Muscle layer of colon (tissue), 2 donors: Measurements from ENCODE around the gene MEIG1.
"Not testable (repeated sequence)": the region's sequence is repeated elsewhere in the genome, so short reads cannot be mapped to it uniquely, and the experiment has no call there.

ENCODE experiments used
- H3K27ac ChIP-seq: one replicate; pipeline ENCODE4 v1.7.0; 2013; ENCODE audit warnings: low read depth, mild to moderate bottlenecking, low read length, moderate library complexity
- H3K27me3 ChIP-seq, 2 donors: one replicate each; pipeline ENCODE4 v1.7.0; 2013; ENCODE audit warnings: low read length in 2 of 2, mild to moderate bottlenecking in 2 of 2; ENCODE audit not compliant: insufficient read depth in 2 of 2, control insufficient read depth in 1 of 2
- H3K36me3 ChIP-seq: one replicate; pipeline ENCODE4 v1.7.0; 2013; ENCODE audit warnings: mild to moderate bottlenecking, low read length; ENCODE audit not compliant: insufficient read depth
- H3K4me1 ChIP-seq: one replicate; pipeline ENCODE4 v1.7.0; 2013; ENCODE audit warnings: mild to moderate bottlenecking, low read length; ENCODE audit not compliant: insufficient read depth
- H3K4me3 ChIP-seq, 2 donors: one replicate each; pipeline ENCODE4 v1.7.0; 2013; ENCODE audit warnings: low read length in 2 of 2, low read depth in 1 of 2, mild to moderate bottlenecking in 1 of 2, moderate library complexity in 1 of 2
- H3K9ac ChIP-seq: one replicate; pipeline ENCODE4 v1.7.0; 2013; ENCODE audit warnings: low read length
- H3K9me3 ChIP-seq: one replicate; pipeline ENCODE4 v1.7.0; 2013; ENCODE audit warnings: mild to moderate bottlenecking, low read length
- donor health status: abdominal sarcoma.
- donor health status: Adenocarcinoma of cecum.

MEIG1 gene

DNA sequence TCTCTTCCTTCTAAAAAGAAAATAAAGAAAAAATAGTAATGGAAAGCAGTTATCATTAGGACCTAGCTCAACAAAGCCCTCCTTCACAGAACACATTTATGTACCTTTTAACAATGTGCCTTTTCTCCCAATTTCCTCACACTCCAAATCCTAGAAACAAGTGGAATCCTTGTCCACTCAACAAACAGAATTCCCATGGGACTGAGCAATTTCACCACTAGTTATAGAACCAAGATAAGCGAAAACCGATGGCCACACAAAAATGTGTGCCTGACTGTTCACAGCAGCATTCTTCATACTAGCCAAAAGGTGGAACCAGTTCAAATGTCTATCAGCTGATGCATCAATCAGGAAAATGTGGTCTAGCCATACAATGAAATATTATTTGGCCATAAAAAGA lies 22.6 kb upstream of the MEIG1 start:
- H3K36me3 ChIP-seq: peaks cover 18% of the 10 kb centered on the region
- no peaks in the 10 kb centered on the region for H3K9me3 ChIP-seq
- no peaks in the 10 kb centered on the region for H3K4me1 ChIP-seq
- H3K27me3 ChIP-seq: no peaks in the 10 kb centered on the region
- no peak overlapping the region for H3K9ac ChIP-seq
- no peak overlapping the region for H3K4me3 ChIP-seq
- H3K27ac ChIP-seq: no peak overlapping the region

DNA sequence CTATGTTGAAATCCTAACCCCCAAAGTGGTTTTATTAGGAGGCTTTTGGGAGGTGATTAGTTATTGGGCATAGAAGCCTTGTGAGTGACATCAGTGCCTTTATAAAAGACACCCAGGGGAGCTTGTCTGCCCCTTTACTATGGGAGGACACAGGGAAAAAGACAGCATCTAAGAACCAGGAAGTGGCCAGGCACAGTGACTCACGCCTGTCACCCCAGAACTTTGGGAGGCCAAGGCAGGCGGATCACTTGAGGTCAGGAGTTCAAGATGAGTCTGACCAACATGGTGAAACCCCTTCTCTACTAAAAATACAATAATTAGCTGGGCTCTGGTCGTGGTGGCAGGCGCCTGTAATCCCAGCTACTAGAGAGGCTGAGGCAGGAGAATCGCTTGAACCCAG lies 20.2 kb upstream of the MEIG1 start:
- not testable (repeated sequence) for H3K36me3 ChIP-seq

DNA sequence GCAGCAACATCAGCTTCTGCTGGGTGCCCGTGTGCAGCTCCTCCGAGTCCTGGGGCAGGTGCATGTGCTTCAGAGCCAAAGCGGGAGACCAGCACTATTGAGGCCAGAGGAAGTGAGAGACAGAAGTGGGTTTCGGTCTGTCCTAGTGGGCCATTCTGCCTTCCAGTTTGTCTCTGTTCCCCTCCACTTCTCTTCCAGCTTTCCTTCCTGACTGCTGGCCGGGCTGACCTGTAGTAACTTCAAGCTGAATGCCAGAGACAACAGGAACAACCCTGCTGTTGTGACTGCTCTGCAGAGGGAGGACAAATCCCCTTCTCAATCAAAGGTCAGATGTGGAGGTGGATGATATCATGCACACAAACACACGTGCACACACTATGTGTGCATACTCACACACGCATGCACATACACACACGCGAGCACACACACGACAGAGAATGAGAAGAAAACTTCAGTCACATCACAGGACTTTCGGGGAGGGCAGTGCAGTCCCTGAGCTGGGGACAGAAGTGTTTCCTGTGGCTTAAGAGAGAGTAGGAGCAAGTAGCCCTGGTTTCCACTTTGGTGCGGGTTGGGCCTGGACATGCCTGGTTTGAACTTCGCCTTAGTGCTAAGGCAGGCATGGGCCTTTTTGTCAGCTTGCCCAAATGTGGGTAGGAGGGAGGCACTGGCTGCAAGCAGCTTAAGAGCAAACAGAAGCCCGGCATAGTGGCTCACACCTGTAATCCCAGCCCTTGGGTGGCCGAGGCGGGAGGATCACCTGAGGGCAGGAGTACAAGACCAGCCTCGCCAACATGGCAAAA lies 16.8 kb upstream of the MEIG1 start:
- not testable (repeated sequence) for H3K9ac ChIP-seq, H3K9me3 ChIP-seq, H3K4me3 ChIP-seq, H3K4me1 ChIP-seq, H3K27me3 ChIP-seq, H3K27ac ChIP-seq
- peaks cover 13% of the 10 kb centered on the region for H3K36me3 ChIP-seq

More for the DNA sequence above, 20.2 kb upstream of the MEIG1 start:
- not testable (repeated sequence) for H3K4me3 ChIP-seq, H3K9ac ChIP-seq, H3K9me3 ChIP-seq, H3K27ac ChIP-seq, H3K27me3 ChIP-seq, H3K4me1 ChIP-seq

DNA sequence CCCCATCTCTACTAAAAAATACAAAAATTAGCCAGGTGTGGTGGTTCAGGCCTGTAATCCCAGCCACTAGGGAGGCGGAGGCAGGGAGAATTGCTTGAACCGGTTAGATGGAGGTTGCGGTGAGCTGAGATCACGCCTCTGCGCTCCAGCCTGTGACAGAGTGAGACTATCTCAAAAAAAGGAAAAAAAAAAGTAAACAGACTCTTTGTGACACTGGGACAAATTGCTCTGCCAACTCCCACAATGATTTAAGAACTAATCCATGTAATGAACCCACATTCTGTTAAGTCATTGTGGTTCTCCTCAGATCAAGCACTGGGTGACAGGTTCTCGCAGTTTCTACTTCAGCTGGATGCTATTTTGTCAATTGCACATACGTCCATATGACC lies 16.2 kb upstream of the MEIG1 start:
- H3K27me3 ChIP-seq, H3K4me1 ChIP-seq, H3K9ac ChIP-seq, H3K9me3 ChIP-seq, H3K4me3 ChIP-seq, H3K27ac ChIP-seq: not testable (repeated sequence)
- H3K36me3 ChIP-seq: peaks cover 17% of the 10 kb centered on the region

DNA sequence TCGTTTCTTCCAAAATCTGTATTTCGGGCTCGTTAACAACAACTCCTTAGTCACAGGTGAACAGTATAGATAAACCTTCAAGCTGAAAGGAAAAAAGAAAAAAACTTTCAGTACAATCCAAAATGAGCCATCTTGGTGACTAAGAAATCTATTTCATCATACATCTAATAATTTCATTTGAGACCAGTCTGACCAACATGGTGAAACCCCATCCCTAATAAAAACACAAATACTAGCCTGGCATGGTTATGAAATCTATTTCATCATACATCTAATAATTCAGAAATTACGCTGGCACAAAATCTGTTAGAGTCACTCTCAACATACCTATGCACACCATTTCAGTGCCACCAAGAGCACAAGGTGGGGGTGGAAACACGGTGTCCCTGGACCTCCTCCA lies 14.1 kb upstream of the MEIG1 start:
- H3K27ac ChIP-seq: no peak overlapping the region
- H3K4me1 ChIP-seq: no peaks in the 10 kb centered on the region
- H3K9me3 ChIP-seq: no peaks in the 10 kb centered on the region
- H3K27me3 ChIP-seq: no peaks in the 10 kb centered on the region
- H3K4me3 ChIP-seq: no peak overlapping the region
- H3K9ac ChIP-seq: no peak overlapping the region
- peaks cover 17% of the 10 kb centered on the region for H3K36me3 ChIP-seq

DNA sequence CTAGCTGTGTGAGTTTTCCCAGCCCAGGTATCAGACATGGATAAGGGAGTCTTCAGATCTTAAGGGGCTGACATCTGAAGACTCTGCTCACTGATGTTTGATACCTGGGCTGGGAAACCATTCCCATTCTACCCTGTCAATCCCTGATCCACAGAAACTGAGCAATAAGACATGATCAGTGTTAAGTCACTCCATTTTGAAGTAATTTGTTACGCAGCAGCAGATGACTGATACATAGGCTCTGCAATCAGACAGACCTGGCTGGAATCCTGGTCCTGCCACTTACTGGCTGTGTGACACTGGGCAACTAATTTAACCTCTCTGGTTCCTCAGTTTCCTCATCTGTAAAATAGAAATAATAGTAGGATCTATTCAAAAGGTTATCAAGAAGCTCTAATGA lies 11.9 kb upstream of the MEIG1 start:
- Histone ChIP-seq H3K27me3 (no peaks in the 10 kb centered on the region), H3K9ac (no peak overlapping the region), H3K4me3 (no peak overlapping the region), H3K36me3 (peaks cover 13% of the 10 kb centered on the region), H3K27ac (no peak overlapping the region), H3K4me1 (no peaks in the 10 kb centered on the region), H3K9me3 (no peaks in the 10 kb centered on the region)

DNA sequence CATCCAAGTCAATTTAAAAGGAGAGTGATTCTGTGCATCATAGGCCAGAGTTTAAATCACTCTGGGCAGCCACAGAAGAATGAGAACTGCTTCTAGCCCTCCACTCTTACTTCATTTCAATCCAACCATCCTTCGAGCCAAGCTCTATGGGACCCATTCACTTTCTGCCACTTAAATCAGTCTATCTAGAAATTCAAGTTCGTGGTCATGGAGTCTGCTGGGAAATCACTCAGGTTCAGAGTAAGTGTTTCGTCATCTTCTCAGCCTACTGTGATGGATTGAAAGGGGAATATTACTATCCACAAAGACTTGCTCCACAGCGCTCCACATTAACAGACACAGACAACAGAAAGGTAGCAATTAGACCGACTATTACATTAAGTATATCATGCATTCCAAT lies 9.9 kb upstream of the MEIG1 start:
- no peak overlapping the region for H3K9ac ChIP-seq
- peaks cover 9% of the 10 kb centered on the region for H3K4me1 ChIP-seq
- no peaks in the 10 kb centered on the region for H3K9me3 ChIP-seq
- peaks cover 13% of the 10 kb centered on the region for H3K36me3 ChIP-seq
- no peak overlapping the region for H3K27ac ChIP-seq
- no peak overlapping the region for H3K4me3 ChIP-seq
- H3K27me3 ChIP-seq: no peaks in the 10 kb centered on the region

DNA sequence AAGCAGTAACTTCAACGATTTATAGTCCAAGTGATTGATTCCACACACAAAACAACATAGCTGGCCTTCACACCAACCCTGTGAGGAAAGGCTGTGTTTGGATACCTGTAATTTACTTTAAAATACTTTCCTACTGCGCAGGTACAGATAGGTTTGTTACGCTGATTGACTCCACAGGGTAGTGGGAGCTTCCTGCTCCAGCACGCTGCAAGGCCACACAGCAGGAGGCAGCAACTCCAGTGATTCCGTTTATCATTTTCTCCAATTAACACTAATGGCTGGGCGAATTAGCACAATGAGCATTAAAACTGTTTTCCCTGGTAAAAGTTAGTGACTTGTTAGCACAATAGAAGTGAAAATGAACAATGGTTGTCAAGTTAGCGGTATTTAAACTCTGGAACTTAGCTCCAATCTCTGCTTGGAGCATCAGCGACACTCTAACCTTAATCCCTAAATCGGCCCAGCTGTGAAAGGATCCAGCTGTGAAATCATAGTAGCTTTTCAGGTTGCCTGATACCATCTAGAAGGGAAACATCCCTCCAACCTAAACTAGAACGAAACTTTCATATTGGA lies 6.3 kb upstream of the MEIG1 start:
- Histone ChIP-seq H3K27me3 (no peaks in the 10 kb centered on the region), H3K4me1 (peaks cover 9% of the 10 kb centered on the region), H3K4me3 (peak overlapping the region; percentile 72 to 99), H3K27ac (peak overlapping the region; percentile 93), H3K9ac (peak overlapping the region; percentile 40), H3K36me3 (no peaks in the 10 kb centered on the region), H3K9me3 (no peaks in the 10 kb centered on the region)

DNA sequence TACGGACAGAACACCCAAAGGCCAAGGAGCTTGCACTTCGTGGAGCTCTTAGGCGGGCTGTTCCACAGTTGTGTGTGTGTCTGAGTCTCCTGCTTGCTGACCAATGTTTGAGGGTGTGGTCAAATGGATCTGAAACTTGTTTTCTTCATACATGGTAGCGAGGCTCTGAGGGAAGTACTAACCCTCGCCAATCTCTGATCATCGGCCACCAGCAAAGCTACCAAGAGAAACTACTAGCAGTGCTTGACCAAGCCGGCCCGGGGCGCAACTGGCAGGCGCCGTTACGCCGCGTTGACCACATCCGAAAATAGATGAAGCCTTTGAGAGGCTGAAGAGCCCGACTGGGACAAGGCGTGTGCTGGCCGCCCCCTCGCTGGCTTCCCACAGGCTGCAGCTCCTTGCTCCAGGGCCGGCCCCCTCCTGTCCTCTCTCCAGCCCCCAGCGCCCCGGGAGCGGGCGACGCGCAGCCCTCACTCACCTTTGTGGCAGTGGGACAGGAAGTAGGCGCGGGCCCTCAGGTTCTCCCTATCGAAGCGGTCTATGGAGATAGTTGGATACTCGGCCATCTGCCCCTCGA lies 5.7 kb upstream of the MEIG1 start:
- no peaks in the 10 kb centered on the region for H3K27me3 ChIP-seq
- H3K9me3 ChIP-seq: no peaks in the 10 kb centered on the region
- peaks cover 9% of the 10 kb centered on the region for H3K4me1 ChIP-seq
- H3K9ac ChIP-seq: peak overlapping the region; percentile 40
- no peaks in the 10 kb centered on the region for H3K36me3 ChIP-seq
- peak overlapping the region; percentile 72 to 99 for H3K4me3 ChIP-seq
- peak overlapping the region; percentile 93 for H3K27ac ChIP-seq

DNA sequence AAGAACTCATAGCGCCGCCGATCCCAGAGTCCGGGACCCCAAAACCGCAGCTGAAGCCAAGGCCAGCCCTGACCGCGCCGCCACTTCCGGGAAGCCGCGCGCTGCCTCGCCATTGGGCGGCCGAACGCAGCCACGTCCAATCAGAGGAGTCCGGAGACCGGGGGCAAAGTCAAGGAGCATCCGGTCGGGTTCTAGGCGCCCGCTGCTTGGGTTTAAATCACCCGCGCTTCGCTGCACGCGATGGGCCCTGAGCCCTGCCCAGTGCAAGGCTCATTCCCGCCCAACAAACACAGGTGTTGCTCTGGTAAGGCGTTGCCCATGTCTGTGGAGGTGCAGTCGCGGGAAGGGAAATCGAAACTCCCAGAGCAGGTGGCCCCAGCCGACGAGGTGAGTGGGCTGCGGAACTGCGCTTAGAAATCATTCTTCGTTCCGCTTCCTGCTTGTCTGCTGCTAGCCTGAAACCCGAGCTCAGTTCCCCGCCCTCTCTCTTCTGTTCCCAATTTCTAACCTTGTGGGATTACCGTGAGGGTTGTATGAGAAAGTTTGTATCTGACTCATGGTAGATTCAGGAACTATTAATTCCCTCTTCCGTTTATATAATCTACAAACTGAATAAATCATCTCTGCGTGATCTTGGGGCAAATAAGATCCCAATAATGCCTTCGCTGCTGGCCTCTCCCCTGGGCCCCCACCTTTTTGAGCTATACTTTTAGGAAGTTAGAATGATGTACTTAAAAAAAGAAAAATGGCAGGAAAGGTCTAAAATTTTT lies 5.0 kb upstream of the MEIG1 start, which contains the start of gene DCLRE1C:
Gene DCLRE1C, minus strand, starts transcription at position 96 of the 770 bp plus-strand sequence. Its CDS starts 86 bp downstream, at position 10.
- H3K9me3 ChIP-seq: no peaks in the 10 kb centered on the region
- peak within 1 kb of the TSS; percentile 78 for H3K9ac ChIP-seq
- no peaks in the 10 kb centered on the region for H3K27me3 ChIP-seq
- H3K4me3 ChIP-seq: peak within 1 kb of the TSS; percentile 72 to 99
- peaks cover 9% of the 10 kb centered on the region for H3K4me1 ChIP-seq
- H3K36me3 ChIP-seq: no peaks in the 10 kb centered on the region
- peak within 1 kb of the TSS; percentile 93 for H3K27ac ChIP-seq

DNA sequence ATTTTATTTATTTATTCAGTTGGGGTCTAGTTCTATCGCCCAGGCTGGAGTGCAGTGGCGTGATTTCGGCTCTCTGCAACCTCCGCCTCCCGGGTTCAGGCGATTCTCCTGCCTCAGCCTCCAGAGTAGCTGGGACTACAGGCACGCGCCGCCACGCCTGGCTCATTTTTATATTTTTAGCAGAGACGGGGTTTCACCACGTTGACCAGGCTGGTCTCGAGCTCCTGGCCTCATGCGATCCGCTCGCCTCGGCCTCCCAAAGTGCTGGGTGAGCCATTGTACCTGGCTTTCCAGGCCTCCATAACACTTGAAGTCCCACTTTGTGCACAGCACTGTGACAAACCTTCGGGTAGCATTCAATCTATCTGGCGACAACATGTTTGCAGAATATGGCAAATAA lies 4.3 kb upstream of the MEIG1 start:
- Histone ChIP-seq H3K27ac (no peak overlapping the region), H3K27me3 (no peaks in the 10 kb centered on the region)

More for the DNA sequence above, 4.3 kb upstream of the MEIG1 start:
- Histone ChIP-seq H3K9me3 (no peaks in the 10 kb centered on the region), H3K36me3 (no peaks in the 10 kb centered on the region), H3K9ac (no peak overlapping the region), H3K4me3 (no peak overlapping the region), H3K4me1 (peaks cover 9% of the 10 kb centered on the region)
